COLO829 (cell line): ENCODE data around the gene OR4N2.
"Not testable (repeated sequence)": the region's sequence is repeated elsewhere in the genome, so short reads cannot be mapped to it uniquely, and the experiment has no call there.

Source experiments
- DNase-seq: peaks from one replicate; pipeline ENCODE4 v3.0.0; 2012; ENCODE audit warnings: low spot score

OR4N2 gene

GRCh38 chr14:19834203-19834848 lies 30.8 kb downstream of the OR4N2 start:
- not testable (repeated sequence) for DNase-seq

- no peak for DNase-seq
Observed at GRCh38 chr14:19838433-19838832, 34.9 kb downstream of the OR4N2 start.

DNA sequence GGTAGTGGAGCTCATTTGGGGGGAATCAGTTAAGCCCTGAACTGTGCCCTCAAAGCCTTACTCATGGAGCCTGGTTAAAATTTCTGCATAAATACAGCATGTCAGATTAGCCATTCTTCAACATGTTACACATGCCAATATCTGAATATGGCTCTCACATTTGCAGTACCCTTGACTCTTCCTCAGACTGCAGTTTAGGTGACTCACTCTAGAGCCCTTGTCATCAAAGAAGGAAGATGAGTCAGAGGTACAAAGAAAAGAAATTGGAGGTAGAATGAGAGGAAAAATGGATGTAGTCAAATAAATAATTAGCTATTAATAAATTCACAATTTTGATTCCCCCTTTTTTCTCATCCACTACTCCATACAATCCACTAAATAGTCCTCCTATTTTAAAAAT lies 47.8 kb downstream of the OR4N2 start:
- no peak for DNase-seq

DNA sequence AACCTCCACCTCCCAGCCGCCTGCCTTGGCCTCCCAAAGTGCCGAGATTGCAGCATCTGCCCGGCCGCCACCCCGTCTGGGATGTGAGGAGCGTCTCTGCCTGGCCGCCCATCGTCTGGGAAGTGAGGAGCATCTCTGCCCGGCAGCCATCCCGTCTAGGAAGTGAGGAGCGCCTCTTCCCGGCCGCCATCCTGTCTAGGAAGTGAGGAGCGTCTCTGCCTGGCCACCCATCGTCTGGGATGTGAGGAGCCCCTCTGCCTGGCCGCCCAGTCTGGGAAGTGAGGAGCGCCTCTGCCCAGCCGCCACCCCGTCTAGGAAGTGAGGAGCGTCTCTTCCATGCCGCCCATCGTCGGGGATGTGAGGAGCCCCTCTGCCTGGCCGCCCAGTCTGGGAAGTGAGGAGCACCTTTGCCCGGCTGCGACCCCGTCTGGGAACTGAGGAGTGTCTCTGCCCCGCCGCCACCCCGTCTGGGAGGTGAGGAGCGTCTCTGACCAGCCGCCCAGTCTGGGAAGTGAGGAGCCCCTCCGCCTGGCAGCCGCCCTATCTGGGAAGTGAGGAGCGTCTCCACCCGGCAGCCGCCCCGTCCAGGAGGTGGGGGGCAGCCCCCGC lies 62.6 kb downstream of the OR4N2 start:
- not testable (repeated sequence) for DNase-seq

DNA sequence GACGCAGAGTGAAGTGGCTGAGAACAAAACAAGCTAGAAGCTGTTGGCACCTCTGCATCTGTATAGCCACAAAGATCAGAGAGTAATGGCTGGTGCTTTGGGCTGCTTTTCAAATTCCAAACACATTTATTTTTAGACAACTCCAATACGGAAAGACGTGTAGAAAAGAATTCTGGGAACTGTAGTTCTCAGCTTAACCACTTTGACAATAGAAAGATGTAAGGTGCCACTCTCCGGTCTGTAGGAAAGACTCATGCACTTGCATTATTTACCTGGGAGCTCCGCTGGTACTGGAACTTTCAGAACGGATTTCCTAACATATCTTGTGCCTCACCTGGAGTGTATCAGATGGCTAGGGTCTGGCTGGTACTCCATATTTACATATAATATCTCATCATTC lies 69.6 kb downstream of the OR4N2 start:
- no peak for DNase-seq

- no peak for DNase-seq
Observed at GRCh38 chr14:19874842-19875241, 71.3 kb downstream of the OR4N2 start, which contains the start of gene OR4K2. Gene OR4K2 (plus strand): TSS chr14:19875142. CDS start chr14:19876268, 1,126 bp downstream.

DNA sequence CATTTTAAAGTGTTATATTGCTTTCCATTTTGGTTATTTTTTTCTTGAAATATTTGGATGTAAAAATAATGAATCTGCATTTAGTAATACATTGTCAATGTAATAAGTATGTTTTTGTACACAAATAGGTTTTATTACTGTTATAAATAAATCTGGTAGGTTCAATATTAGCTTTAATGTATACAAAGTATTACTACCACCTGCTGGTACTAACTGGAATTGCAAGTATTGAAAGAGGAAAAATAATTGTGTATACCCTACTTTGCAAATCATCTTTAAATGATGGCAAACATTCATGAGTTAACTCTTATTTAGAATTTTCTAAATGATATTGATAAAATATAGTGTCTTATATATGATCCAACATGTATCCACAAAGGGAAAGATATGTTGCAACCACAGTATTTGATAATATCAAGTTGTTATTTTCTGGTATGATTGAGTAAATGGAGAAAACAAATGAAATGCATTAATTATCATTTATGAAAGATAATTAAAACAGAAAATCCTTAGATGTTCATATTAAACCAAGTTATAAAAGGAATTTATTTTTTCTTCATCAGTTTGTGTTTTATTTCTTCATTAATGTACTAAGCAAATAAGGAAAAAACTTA lies 74.6 kb downstream of the OR4N2 start:
- peak; percentile 8 for DNase-seq
